HepG2 (cell line): ENCODE data around the gene CALR. TPM values are rescaled to one million over a fixed set of nuclear protein-coding genes. Genes with fewer than 3 reads are reported as not detected.
A peak's percentile ranks its signal among the peaks of the same experiment; 100 is the strongest.

Source experiments
- FOXP1 ChIP-seq, 2 experiments: fragments of 450-650 bp in 1 of 2; IDR thresholded peaks; 2 replicates each; pipeline ENCODE4 v1.6.1; 2017 to 2018; ENCODE audit warnings: antibody characterized with exemption in 1 of 2
- GABPA ChIP-seq, 2 experiments: IDR thresholded peaks; 2 replicates each; pipeline ENCODE4 v1.6.1; 2011 to 2016; ENCODE audit warnings: low read depth in 2 of 2, low read length in 1 of 2, missing biosample characterization in 1 of 2, missing genetic modification characterization in 1 of 2
- HMGXB4 ChIP-seq, 2 experiments: sonication (generic) in 1 of 2; formaldehyde crosslinking in 1 of 2; IDR thresholded peaks; 2 replicates each; pipeline versions ENCODE4 v1.4.0 to v1.6.1; 2018 to 2020; ENCODE audit warnings: missing genetic modification reagents in 2 of 2, borderline replicate concordance in 1 of 2, low read depth in 1 of 2, mild to moderate bottlenecking in 1 of 2, missing biosample characterization in 1 of 2
- IKZF1 ChIP-seq: fragments of 450-650 bp; IDR thresholded peaks from 2 replicates; pipeline ENCODE4 v1.7.1; 2016
- KDM5B ChIP-seq: sonication (generic); formaldehyde crosslinking; IDR thresholded peaks from 2 replicates; pipeline ENCODE4 v1.4.0; 2020; ENCODE audit warnings: missing genetic modification reagents, mild to moderate bottlenecking, borderline replicate concordance
- NFKB2 ChIP-seq: sonication (generic); formaldehyde crosslinking; IDR thresholded peaks from 2 replicates; pipeline ENCODE4 v1.4.0; 2020; ENCODE audit warnings: missing genetic modification reagents, borderline replicate concordance
- RBFOX2 ChIP-seq: fragments of 200-400 bp; formaldehyde crosslinking; IDR thresholded peaks from 2 replicates; pipeline ENCODE4 v1.6.1; 2017; ENCODE audit warnings: low read depth, mild to moderate bottlenecking, low read length
- SMARCC2 ChIP-seq: fragments of 450-650 bp; IDR thresholded peaks from 2 replicates; pipeline ENCODE4 v1.6.1; 2017; ENCODE audit warnings: antibody characterized with exemption, mild to moderate bottlenecking
- STAG1 ChIP-seq: sonication (generic); formaldehyde crosslinking; IDR thresholded peaks from 2 replicates; pipeline ENCODE4 v1.4.0; 2020; ENCODE audit warnings: missing genetic modification reagents
- ZC3H4 ChIP-seq: sonication (generic); formaldehyde crosslinking; IDR thresholded peaks from 2 replicates; pipeline ENCODE4 v1.4.0; 2020; ENCODE audit warnings: missing genetic modification reagents, borderline replicate concordance
- ZMYM3 ChIP-seq: sonication (generic); formaldehyde crosslinking; IDR thresholded peaks from 2 replicates; pipeline ENCODE4 v1.5.1; 2020; ENCODE audit warnings: mild to moderate bottlenecking, missing genetic modification reagents
- ZNF329 ChIP-seq: sonication (generic); formaldehyde crosslinking; IDR thresholded peaks from 2 replicates; pipeline ENCODE4 v1.9.0; 2021; ENCODE audit warnings: low read depth, mild to moderate bottlenecking, missing genetic modification reagents
- ZNF33A ChIP-seq: sonication (generic); formaldehyde crosslinking; IDR thresholded peaks from 2 replicates; pipeline ENCODE4 v1.5.1; 2020; ENCODE audit warnings: missing genetic modification reagents, mild to moderate bottlenecking, moderate library complexity, borderline replicate concordance
- ZNF407 ChIP-seq: sonication (generic); formaldehyde crosslinking; IDR thresholded peaks from one replicate; pipeline ENCODE4 v1.5.1; 2020; ENCODE audit warnings: mild to moderate bottlenecking, missing genetic modification reagents; ENCODE audit errors: not compliant biosample characterization
- ZNF770 ChIP-seq: sonication (generic); formaldehyde crosslinking; IDR thresholded peaks from 2 replicates; pipeline ENCODE4 v1.5.0; 2020; ENCODE audit warnings: mild to moderate bottlenecking, missing genetic modification reagents
- ZSCAN29 ChIP-seq: sonication (generic); formaldehyde crosslinking; conservative IDR thresholded peaks from 2 replicates; pipeline ENCODE4 v1.4.0; 2020; ENCODE audit warnings: mild to moderate bottlenecking, missing genetic modification reagents
- polyA plus RNA-seq, 8 experiments: library from polyadenylated mRNA; depleted of rRNA in 3 of 8; stranded (reverse) in 7 of 8; unstranded in 1 of 8; fragments of >200 nt; fragmentation: Illumina TruSeq in 4 of 8; extraction: Trizol in 4 of 8; gene quantifications; 2 replicates each; pipeline versions ENCODE4 v1.2.1 to v1.2.3, GENCODE V29; 2011 to 2016; ENCODE audit warnings: low read depth in 4 of 8, missing spikeins in 1 of 8, mixed read lengths in 1 of 8; ENCODE audit not compliant: insufficient read depth in 1 of 8
- total RNA-seq, 5 experiments: library from RNA; depleted of rRNA; stranded (reverse); fragments of >200 nt; fragmentation: Illumina TruSeq; extraction: Trizol; gene quantifications; 2 replicates each; pipeline ENCODE4 v1.2.3, GENCODE V29; 2016; ENCODE audit warnings: low read depth in 1 of 5

The CALR gene
- total and polyA plus RNA-seq, 2 of the 13 experiments (the other 11 are each of a cell fraction or from before 2014, with no cell fraction given), result 898 to 934 TPM

GRCh38 chr19:12938779-12939601 is 581 bp downstream of the CALR start (continued):
- no peak for TF ChIP-seq ZNF407 (CRISPR knock-in tag)
- no peak for TF ChIP-seq ZNF33A
- TF ChIP-seq KDM5B (CRISPR knock-in tag), result peak; percentile 61
- no peak for TF ChIP-seq ZMYM3 (CRISPR knock-in tag)
- TF ChIP-seq NFKB2 (CRISPR knock-in tag), result 0 out of 2 replicates have a peak, but pooled peaks have one; percentile 22
- no peak for TF ChIP-seq GABPA (IDR thresholded peaks at IDR 0.05; ENCODE audit: low read depth, low read length)
- no peak for TF ChIP-seq GABPA (CRISPR knock-in tag; IDR thresholded peaks at IDR 0.05; ENCODE audit: low read depth)
- TF ChIP-seq ZSCAN29 (CRISPR knock-in tag), result no peak; the same call in 1 of the 2 replicates
- TF ChIP-seq IKZF1, result no peak
- no peak for TF ChIP-seq ZC3H4
- no peak; a peak in 2 of 4 replicates for TF ChIP-seq HMGXB4 (CRISPR knock-in tag; IDR thresholded peaks at IDR 0.05; ENCODE audit: borderline replicate concordance in 1 of 2, low read depth in 1 of 2)
- peak; percentile 57 for TF ChIP-seq RBFOX2
- TF ChIP-seq SMARCC2, result no peak
- TF ChIP-seq ZNF770 (CRISPR knock-in tag), result no peak
- no peak for TF ChIP-seq FOXP1 (IDR thresholded peaks at IDR 0.05)
- no peak for TF ChIP-seq FOXP1 (CRISPR knock-in tag; IDR thresholded peaks at IDR 0.05)
- 0 out of 2 replicates have a peak, but pooled peaks have one; percentile 18 for TF ChIP-seq ZNF329 (CRISPR knock-in tag)
- TF ChIP-seq STAG1 (CRISPR knock-in tag), result no peak
